GM23248 (cell line): Measurements from ENCODE around the gene SLC22A5.

Experiments used
- EZH2 ChIP-seq: fragments of 200-600 bp; sonication (generic); IDR thresholded peaks from 2 replicates; pipeline ENCODE4 v1.6.1; 2018; ENCODE audit warnings: antibody characterized with exemption, mild to moderate bottlenecking; ENCODE audit not compliant: insufficient read depth, poor library complexity, severe bottlenecking
- EZH2phosphoT487 ChIP-seq: fragments of 200-600 bp; sonication (generic); IDR thresholded peaks from 2 replicates; pipeline ENCODE4 v1.6.1; 2018; ENCODE audit warnings: antibody characterized with exemption, moderate library complexity, mild to moderate bottlenecking, low read depth; ENCODE audit not compliant: insufficient read depth

DNA sequence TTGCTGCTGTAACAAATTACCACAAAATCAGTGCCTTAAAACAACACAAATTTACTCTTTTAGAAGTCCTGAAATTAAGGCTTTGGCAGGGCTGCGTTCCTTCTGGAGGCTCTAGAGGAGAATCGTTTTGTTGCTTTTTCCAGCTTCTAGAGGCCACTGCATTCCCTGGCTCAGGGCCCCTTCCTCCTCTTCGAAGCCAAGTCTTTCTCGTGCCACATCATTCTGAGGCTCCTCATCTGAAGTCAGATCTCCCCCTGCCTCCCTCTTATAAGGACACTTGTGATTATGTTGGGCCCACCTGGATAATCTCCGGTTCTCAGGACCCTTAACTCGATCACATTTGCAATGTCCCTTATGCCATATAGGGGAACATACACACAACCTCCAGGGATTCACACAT lies 48.0 kb downstream of the SLC22A5 start:
- no peak for TF ChIP-seq EZH2
- no peak for TF ChIP-seq EZH2phosphoT487
